ENCODE measurements around the gene CXCR5. TPM values are rescaled to one million over a fixed set of nuclear protein-coding genes. Genes with fewer than 3 reads are reported as not detected.
A peak's percentile ranks its signal among the peaks of the same experiment; 100 is the strongest.

The CXCR5 gene
- total and polyA plus RNA-seq, 4 donors: 0.06 to 0.92 TPM; not detected in 2

GRCh38 chr11:118899296-118899688 lies 15.6 kb downstream of the CXCR5 start:
- Histone ChIP-seq H3K27ac (ENCODE audit: low read depth in 1 of 2, low read length in 2 of 2) (no peak overlapping the region), H3K27me3 (ENCODE audit: control insufficient read depth in 4 of 4, insufficient read depth in 4 of 4, low read length in 3 of 4) (no peaks in the 10 kb centered on the region), H3K4me1 (ENCODE audit: control insufficient read depth in 4 of 4, insufficient read depth in 4 of 4, low read length in 3 of 4) (no peaks in the 10 kb centered on the region), H3K9ac (ENCODE audit: low read depth in 1 of 2, low read length in 2 of 2) (no peak overlapping the region), H3K36me3 (ENCODE audit: control insufficient read depth in 4 of 4, insufficient read depth in 3 of 4, low read depth in 1 of 4, low read length in 3 of 4) (peaks cover 7 to 31% (median 14%) of the 10 kb centered on the region in 4 donors), H3K4me3 (ENCODE audit: low read depth in 1 of 3, low read length in 3 of 3) (no peak overlapping the region), H3K9me3 (ENCODE audit: control insufficient read depth in 4 of 4, low read length in 3 of 4) (no peaks in the 10 kb centered on the region)
- whole genome bisulfite sequencing: 81% methylated on average over 6 of the region's 6 CpGs
- no peak for DNase-seq (ENCODE audit: low spot score)
- TF ChIP-seq FOXA1 (IDR thresholded peaks at IDR 0.05): no peak
- no peak for TF ChIP-seq NR2F2 (IDR thresholded peaks at IDR 0.05)
- TF ChIP-seq EGR1 (IDR thresholded peaks at IDR 0.05; ENCODE audit: low read depth in 2 of 2): no peak
- TF ChIP-seq RAD21 (IDR thresholded peaks at IDR 0.05): peak in 1 of 2 donors; percentile 21
- TF ChIP-seq FOXA2 (IDR thresholded peaks at IDR 0.05): no peak
- TF ChIP-seq JUND (IDR thresholded peaks at IDR 0.05): no peak

DNA sequence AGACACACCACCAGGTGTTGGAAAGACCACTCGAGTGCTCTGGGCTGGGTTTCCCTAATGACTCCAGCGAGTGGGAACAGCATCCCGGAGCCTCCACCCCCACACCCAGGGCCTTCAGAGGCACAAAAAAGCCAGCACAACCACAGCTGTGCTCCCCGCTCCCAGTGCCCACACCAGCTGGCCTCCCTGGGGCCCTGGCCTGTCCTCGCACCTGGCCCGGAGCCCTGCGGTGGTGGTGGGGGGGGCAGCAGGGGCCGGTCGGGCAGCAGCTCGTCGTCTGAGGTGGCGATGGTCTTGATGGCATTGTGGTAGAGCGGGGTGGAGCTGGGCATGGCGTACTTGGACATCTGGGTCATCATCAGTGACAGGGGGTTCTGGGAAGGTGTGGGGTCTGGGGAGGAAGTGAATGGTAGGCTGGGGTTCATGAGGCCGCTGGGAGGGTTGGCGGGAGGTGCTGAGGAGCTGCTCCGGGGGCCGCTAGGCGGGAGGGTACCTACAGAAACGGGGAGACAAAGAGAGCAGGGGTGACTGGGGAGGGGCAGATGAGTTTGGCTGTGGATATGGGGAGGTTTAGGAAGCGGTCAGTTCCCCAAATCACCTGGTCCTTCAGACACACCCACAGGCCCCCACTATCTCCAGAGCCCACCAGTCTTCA lies 16.1 kb downstream of the CXCR5 start:
- no peak overlapping the region for H3K4me3 ChIP-seq (ENCODE audit: low read depth in 1 of 3, low read length in 3 of 3)
- H3K9me3 ChIP-seq (ENCODE audit: control insufficient read depth in 4 of 4, low read length in 3 of 4): no peaks in the 10 kb centered on the region
- no peak overlapping the region for H3K27ac ChIP-seq (ENCODE audit: low read depth in 1 of 2, low read length in 2 of 2)
- no peaks in the 10 kb centered on the region for H3K27me3 ChIP-seq (ENCODE audit: control insufficient read depth in 4 of 4, insufficient read depth in 4 of 4, low read length in 3 of 4)
- TF ChIP-seq YY1 (IDR thresholded peaks at IDR 0.05) (no peak), TAF1 (conservative IDR thresholded peaks at IDR 0.05) (no peak), RXRA (IDR thresholded peaks at IDR 0.05) (no peak), ZBTB33 (IDR thresholded peaks at IDR 0.05) (no peak), HNF4G (IDR thresholded peaks at IDR 0.05) (no peak), SP1 (IDR thresholded peaks at IDR 0.05) (no peak), CTCF (IDR thresholded peaks at IDR 0.05; ENCODE audit: low read depth, low read length, missing input control) (no peak), RAD21 (IDR thresholded peaks at IDR 0.05) (no peak), FOXA2 (IDR thresholded peaks at IDR 0.05) (no peak), HNF4A (conservative IDR thresholded peaks at IDR 0.05) (no peak), GABPA (IDR thresholded peaks at IDR 0.05 in 1 of 2, conservative IDR thresholded peaks at IDR 0.05 in 1 of 2) (no peak), ATF3 (IDR thresholded peaks at IDR 0.05) (no peak), JUND (IDR thresholded peaks at IDR 0.05) (no peak), FOXA1 (IDR thresholded peaks at IDR 0.05) (no peak), EGR1 (IDR thresholded peaks at IDR 0.05; ENCODE audit: low read depth in 2 of 2) (no peak), NR2F2 (IDR thresholded peaks at IDR 0.05) (no peak)
- TF ChIP-seq, protein P1, sequence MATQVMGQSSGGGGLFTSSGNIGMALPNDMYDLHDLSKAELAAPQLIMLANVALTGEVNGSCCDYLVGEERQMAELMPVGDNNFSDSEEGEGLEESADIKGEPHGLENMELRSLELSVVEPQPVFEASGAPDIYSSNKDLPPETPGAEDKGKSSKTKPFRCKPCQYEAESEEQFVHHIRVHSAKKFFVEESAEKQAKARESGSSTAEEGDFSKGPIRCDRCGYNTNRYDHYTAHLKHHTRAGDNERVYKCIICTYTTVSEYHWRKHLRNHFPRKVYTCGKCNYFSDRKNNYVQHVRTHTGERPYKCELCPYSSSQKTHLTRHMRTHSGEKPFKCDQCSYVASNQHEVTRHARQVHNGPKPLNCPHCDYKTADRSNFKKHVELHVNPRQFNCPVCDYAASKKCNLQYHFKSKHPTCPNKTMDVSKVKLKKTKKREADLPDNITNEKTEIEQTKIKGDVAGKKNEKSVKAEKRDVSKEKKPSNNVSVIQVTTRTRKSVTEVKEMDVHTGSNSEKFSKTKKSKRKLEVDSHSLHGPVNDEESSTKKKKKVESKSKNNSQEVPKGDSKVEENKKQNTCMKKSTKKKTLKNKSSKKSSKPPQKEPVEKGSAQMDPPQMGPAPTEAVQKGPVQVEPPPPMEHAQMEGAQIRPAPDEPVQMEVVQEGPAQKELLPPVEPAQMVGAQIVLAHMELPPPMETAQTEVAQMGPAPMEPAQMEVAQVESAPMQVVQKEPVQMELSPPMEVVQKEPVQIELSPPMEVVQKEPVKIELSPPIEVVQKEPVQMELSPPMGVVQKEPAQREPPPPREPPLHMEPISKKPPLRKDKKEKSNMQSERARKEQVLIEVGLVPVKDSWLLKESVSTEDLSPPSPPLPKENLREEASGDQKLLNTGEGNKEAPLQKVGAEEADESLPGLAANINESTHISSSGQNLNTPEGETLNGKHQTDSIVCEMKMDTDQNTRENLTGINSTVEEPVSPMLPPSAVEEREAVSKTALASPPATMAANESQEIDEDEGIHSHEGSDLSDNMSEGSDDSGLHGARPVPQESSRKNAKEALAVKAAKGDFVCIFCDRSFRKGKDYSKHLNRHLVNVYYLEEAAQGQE (IDR thresholded peaks at IDR 0.05): no peak
- TF ChIP-seq, protein P2, sequence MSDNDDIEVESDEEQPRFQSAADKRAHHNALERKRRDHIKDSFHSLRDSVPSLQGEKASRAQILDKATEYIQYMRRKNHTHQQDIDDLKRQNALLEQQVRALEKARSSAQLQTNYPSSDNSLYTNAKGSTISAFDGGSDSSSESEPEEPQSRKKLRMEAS (IDR thresholded peaks at IDR 0.05): no peak
- no peak overlapping the region for H3K9ac ChIP-seq (ENCODE audit: low read depth in 1 of 2, low read length in 2 of 2)
- no peak for DNase-seq (ENCODE audit: low spot score)
- no peaks in the 10 kb centered on the region for H3K4me1 ChIP-seq (ENCODE audit: control insufficient read depth in 4 of 4, insufficient read depth in 4 of 4, low read length in 3 of 4)
- H3K36me3 ChIP-seq (ENCODE audit: control insufficient read depth in 4 of 4, insufficient read depth in 3 of 4, low read depth in 1 of 4, low read length in 3 of 4): peaks cover 7 to 31% (median 16%) of the 10 kb centered on the region in 4 donors
- WGBS: 86% methylated on average over 21 of the region's 21 CpGs

Measured in liver (tissue), 9 donors.